Mucosa of descending colon (tissue), 3 donors: ENCODE results near the gene DCDC2B. TPM values are rescaled to one million over a fixed set of nuclear protein-coding genes. Genes with fewer than 3 reads are reported as not detected.

Source experiments
- ATAC-seq: fragments of 200-7000 bp; cut with Tn5 transposase; one replicate; pipeline ENCODE4 v1.9.1; 2020; ENCODE audit warnings: mild to moderate bottlenecking, moderate library complexity
- DNase-seq, 3 donors: peaks; one replicate each; pipeline ENCODE4 v3.0.0-alpha.2; 2020
- H3K36me3 ChIP-seq: fragments of 200-600 bp; one replicate; pipeline ENCODE4 v1.8.0; 2021; ENCODE audit warnings: low read depth, mild to moderate bottlenecking
- H3K4me1 ChIP-seq: fragments of 200-600 bp; one replicate; pipeline ENCODE4 v1.8.0; 2021; ENCODE audit warnings: low read depth, mild to moderate bottlenecking
- H3K4me3 ChIP-seq: fragments of 200-600 bp; one replicate; pipeline ENCODE4 v1.8.0; 2021; ENCODE audit warnings: mild to moderate bottlenecking
- H3K9me3 ChIP-seq: fragments of 200-600 bp; one replicate; pipeline ENCODE4 v1.8.0; 2021; ENCODE audit warnings: mild to moderate bottlenecking
- intact Hi-C, 2 donors: fragments of 100-400 bp; cut with DNase I in 1 of 2; cut with micrococcal nuclease in 1 of 2; formaldehyde crosslinking; loops; one replicate each; pipeline versions ENCODE4 v1.11.0 to v1.11.1; 2022; cut with DNase I, micrococcal nuclease
- total RNA-seq, 3 donors: library from RNA; stranded (reverse); fragmentation: NEBNext Ultra II Directional in 2 of 3; extraction: Animal tissue kit (Norgen Biotek cat#: 25700) in 2 of 3; gene quantifications; one replicate each; pipeline versions ENCODE4 v1.2.1 to v1.2.4, GENCODE V29; 2021 to 2023
- TF ChIP-seq, protein P1 (sequence below): fragments of 200-600 bp; IDR thresholded peaks from one replicate; pipeline ENCODE4 v1.8.0; 2022; ENCODE audit warnings: antibody characterized with exemption, mild to moderate bottlenecking
- donor health status: DM: no; HTN: no; CAD: no; lungs with moderate emphysema.
- donor health status: DM: no; HTN: no; CAD: no.
- donor health status: DM: no; HTN: yes; CAD: no.

DCDC2B gene
- total RNA-seq, 3 donors from 2014 or later = not detected

DNA sequence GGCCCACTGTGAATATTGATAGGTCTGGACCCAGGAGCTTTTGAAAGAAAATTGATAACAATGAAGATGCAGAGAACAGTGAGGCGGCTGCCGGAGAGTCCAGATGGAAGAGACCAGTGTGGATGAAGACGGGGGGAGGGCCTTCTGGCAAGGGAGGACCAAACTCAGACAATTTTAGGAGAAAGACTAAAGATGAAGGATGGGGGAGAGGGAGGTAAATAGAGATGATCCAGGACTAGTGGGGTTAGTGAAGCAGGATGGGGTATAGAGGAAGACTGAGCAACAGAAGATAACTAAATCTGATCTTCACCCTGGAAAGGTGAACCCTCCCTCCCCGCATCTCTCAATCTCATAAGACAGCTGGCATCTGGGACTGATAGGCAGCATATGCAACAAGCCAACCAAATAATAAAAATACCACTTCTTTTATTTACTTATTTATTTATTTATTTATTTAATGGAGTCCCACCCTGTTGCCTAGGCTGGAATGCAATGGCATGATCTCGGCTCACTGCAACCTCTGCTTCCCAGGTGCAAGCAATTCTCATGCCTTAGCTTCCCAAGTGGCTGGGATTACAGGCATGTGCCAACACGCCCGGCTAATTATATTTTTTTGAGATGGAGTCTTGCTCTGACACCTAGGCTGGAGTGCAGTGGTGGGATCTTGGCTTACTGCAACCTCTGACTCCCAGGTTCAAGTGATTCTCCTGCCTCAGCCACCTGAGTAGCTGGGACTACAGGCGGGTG, 23.8 kb downstream of the DCDC2B start:
- no peaks in the 10 kb centered on the region for H3K4me1 ChIP-seq
- peaks cover 10% of the 10 kb centered on the region for H3K36me3 ChIP-seq
- TF ChIP-seq, protein P1, sequence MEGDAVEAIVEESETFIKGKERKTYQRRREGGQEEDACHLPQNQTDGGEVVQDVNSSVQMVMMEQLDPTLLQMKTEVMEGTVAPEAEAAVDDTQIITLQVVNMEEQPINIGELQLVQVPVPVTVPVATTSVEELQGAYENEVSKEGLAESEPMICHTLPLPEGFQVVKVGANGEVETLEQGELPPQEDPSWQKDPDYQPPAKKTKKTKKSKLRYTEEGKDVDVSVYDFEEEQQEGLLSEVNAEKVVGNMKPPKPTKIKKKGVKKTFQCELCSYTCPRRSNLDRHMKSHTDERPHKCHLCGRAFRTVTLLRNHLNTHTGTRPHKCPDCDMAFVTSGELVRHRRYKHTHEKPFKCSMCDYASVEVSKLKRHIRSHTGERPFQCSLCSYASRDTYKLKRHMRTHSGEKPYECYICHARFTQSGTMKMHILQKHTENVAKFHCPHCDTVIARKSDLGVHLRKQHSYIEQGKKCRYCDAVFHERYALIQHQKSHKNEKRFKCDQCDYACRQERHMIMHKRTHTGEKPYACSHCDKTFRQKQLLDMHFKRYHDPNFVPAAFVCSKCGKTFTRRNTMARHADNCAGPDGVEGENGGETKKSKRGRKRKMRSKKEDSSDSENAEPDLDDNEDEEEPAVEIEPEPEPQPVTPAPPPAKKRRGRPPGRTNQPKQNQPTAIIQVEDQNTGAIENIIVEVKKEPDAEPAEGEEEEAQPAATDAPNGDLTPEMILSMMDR = no peak
- no peaks in the 10 kb centered on the region for H3K9me3 ChIP-seq
- H3K4me3 ChIP-seq = no peak overlapping the region
- intact Hi-C loops = no loop called here
- DNase-seq (no peak), ATAC-seq (no peak)

DNA sequence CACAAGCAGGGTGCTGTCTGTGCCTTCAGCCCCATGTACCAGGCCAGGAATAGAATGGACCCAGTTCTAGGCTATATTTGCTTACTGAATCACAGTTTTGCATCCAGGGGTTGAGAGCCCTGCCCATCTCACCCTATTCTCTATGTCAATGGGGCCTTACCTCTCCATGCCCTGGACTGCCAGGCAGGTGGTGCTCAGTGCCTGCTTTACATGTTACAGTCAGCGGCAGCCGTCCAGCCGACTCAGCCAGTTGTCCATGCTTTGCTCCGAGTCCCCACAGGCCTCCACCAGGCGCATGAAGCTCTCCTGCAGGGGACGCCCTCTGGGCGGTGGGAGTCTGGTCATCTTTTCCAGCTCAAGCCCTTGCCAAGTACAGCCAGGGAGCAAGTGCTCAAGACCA, 25.9 kb downstream of the DCDC2B start:
- TF ChIP-seq, protein P1 = no peak
- no peak overlapping the region for H3K4me3 ChIP-seq
- intact Hi-C loops = no loop called here
- peaks cover 9% of the 10 kb centered on the region for H3K36me3 ChIP-seq
- DNase-seq (no peak), ATAC-seq (no peak)
- no peaks in the 10 kb centered on the region for H3K4me1 ChIP-seq
- H3K9me3 ChIP-seq = no peaks in the 10 kb centered on the region

DNA sequence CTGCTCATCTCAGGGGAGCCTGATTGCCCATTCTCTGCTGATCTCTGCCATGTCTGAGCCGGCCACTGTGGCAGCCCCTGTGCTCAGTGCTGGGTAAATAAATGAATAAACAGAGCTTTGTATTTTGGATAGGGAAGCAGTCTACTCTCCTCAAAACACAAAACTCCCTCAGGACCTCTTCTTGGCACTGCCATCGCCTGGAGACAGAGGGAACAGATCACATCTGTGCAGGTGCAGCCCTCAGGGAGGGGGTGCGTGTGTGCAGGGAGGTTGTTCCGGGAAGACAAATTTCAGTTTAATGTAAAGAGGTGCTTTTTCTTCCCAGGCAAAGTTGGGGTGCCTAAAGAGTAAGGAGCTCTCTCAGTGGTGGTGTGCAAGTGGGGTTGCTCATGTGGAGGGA, 30.4 kb downstream of the DCDC2B start:
- DNase-seq = no peak
- intact Hi-C loops = no loop called here
- H3K4me3 ChIP-seq = no peak overlapping the region

DNA sequence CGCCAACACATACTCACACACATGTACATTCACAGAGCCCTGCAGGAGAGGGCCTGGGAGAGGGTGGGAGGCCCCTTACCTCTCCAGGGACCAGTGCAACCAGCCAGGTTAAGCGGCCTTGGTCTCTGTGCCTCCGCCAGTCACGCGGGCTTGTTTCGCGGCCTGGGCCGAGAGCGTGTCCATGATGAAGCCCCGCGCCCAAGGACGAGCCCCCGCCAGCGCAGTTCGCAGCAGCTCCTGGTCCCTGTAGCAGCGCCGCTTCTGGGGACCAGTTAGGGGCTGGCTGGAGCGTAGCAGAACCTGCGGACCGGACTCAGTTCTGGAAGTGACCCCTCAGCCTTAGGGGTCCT, 30.9 kb downstream of the DCDC2B start:
- no peaks in the 10 kb centered on the region for H3K36me3 ChIP-seq
- DNase-seq (peak in 2 of 3 donors; percentile 50 to 65), ATAC-seq (peak; percentile 2)
- H3K9me3 ChIP-seq = no peaks in the 10 kb centered on the region
- peaks cover 8% of the 10 kb centered on the region for H3K4me1 ChIP-seq
- no peak overlapping the region for H3K4me3 ChIP-seq
- TF ChIP-seq, protein P1 = no peak
- intact Hi-C loops = no loop called here

More for the DNA sequence above, 30.4 kb downstream of the DCDC2B start:
- no peaks in the 10 kb centered on the region for H3K9me3 ChIP-seq
- H3K36me3 ChIP-seq = no peaks in the 10 kb centered on the region
- ATAC-seq = peak; percentile 15
- TF ChIP-seq, protein P1 = no peak
- peaks cover 8% of the 10 kb centered on the region for H3K4me1 ChIP-seq

DNA sequence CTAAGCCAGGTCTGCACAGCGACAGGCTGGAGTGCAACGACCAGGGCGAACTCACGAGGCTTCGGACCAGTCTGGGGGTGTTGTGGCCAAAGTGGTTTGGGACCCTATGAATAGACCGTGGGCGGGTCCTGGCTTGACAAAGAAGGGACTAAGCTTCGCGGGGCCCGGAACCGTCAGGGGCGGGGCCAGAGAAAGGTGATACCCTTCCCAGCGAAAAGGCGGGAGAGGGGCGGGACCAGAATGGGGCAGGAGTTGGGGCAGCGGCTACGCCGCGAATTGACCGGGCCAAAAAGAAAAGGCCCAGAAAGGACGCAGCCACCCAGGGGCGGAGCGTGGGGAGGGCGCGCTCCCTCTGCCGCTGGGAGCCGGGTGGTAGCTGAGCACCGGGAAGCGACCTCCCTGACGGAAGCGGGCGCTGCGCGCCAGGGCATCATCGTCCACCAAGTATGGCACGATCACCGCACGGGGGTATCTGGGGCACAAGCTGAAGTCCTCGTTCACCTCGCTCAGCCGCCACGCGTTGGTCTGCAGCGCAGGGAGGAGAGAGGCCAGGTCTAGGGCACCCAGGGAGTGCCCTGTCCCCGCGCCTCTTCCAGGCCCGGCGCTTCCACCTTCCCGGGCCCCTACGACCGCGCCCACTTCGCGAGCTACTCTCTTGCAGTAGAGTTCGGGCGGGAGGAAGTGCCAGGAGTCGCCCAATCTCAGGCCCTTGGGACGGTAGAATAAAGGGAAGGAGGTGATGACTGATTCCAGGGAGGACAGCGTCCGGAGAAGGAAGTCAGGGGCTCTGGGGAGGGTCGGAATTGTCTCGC, 31.5 kb downstream of the DCDC2B start:
- peak overlapping the region; percentile 25 for H3K4me3 ChIP-seq
- TF ChIP-seq, protein P1 = no peak
- H3K36me3 ChIP-seq = no peaks in the 10 kb centered on the region
- intact Hi-C loops = no loop called here
- no peaks in the 10 kb centered on the region for H3K9me3 ChIP-seq
- H3K4me1 ChIP-seq = peaks cover 8% of the 10 kb centered on the region
- ATAC-seq (peak; percentile 80), DNase-seq (peak; percentile 74 to 87 (median 86))
